MM.1S (cell line): Measurements from ENCODE around the gene PGF.

ENCODE experiments used
- CTCF ChIP-seq: fragments of 300-600 bp; sonication (generic); IDR thresholded peaks from 2 replicates; pipeline ENCODE4 v1.5.1; 2016; ENCODE audit warnings: antibody characterized with exemption, low read length, mixed read lengths
- EZH2 ChIP-seq: fragments of 300-600 bp; sonication (generic); optimal IDR thresholded peaks from 2 replicates; pipeline ENCODE3; 2017; ENCODE audit warnings: low read depth, mild to moderate bottlenecking, antibody characterized with exemption, low read length, mixed read lengths
- EZH2phosphoT487 ChIP-seq: fragments of 300-600 bp; sonication (generic); IDR thresholded peaks from 2 replicates; pipeline ENCODE4 v1.6.1; 2018; ENCODE audit warnings: antibody characterized with exemption, low read length

DNA sequence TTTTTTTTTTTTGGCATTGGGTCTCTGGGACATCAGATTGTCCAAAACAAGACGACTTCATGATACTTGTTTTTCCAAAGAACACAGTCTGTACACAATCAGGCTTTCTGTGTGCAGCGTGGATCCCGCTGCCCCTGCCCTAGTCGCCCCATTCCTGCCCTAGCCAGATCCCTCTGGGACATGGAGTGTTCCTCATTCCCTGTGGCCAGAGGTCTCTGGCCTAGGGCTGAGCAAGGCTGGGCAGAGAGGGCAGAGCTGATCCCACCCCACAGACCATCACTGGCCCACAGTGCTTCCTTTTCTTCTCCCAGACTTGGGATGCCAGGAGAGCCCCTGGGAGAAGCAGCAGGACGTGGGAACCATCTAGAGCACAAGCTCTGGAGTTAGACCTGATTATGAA, 26.4 kb upstream of the PGF start:
- TF ChIP-seq CTCF (no peak), EZH2 (no peak), EZH2phosphoT487 (no peak)
